KOPT-K1 (cell line): ENCODE measurements around the gene PPP3CA.
"Not testable (repeated sequence)": the region's sequence is repeated elsewhere in the genome, so short reads cannot be mapped to it uniquely, and the experiment has no call there.

Experiments used
- H3K27ac ChIP-seq: fragments of 200-600 bp; sonication (generic); 2 replicates; pipeline ENCODE4 v1.5.1; 2016; ENCODE audit warnings: antibody characterized with exemption, mild to moderate bottlenecking, low read depth, low read length; ENCODE audit not compliant: poor library complexity, severe bottlenecking
- H3K36me3 ChIP-seq: fragments of 200-600 bp; sonication (generic); 2 replicates; pipeline ENCODE4 v1.5.1; 2017; ENCODE audit warnings: antibody characterized with exemption, mild to moderate bottlenecking, low read length, moderate library complexity; ENCODE audit not compliant: insufficient read depth
- H3K9me3 ChIP-seq: fragments of 200-600 bp; sonication (generic); 2 replicates; pipeline ENCODE4 v1.5.1; 2017; ENCODE audit warnings: antibody characterized with exemption, low read length, mild to moderate bottlenecking; ENCODE audit not compliant: insufficient read depth, poor library complexity, severe bottlenecking

PPP3CA gene

DNA sequence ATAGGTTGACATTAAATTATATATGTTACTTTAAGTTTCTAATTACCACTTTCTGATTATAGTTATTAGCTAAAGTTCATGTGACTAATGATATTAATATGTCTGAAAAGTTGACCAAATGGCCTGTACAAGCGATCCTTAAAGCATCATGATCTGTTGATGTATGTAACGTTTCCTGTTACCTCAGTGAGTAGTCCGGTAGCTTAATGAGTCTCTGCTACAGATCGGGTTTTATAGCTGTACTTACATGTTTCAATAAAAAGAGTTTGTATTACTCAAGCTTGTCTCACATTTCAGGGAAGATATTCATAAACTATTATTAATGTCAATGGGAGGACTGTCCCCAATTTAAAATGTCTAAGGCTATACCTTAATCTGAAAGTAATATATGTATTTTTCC lies 246.3 kb downstream of the PPP3CA start:
- no peak overlapping the region for H3K27ac ChIP-seq
- H3K36me3 ChIP-seq, result no peaks in the 10 kb centered on the region; the same call in 1 of the 2 replicates
- no peaks in the 10 kb centered on the region for H3K9me3 ChIP-seq

DNA sequence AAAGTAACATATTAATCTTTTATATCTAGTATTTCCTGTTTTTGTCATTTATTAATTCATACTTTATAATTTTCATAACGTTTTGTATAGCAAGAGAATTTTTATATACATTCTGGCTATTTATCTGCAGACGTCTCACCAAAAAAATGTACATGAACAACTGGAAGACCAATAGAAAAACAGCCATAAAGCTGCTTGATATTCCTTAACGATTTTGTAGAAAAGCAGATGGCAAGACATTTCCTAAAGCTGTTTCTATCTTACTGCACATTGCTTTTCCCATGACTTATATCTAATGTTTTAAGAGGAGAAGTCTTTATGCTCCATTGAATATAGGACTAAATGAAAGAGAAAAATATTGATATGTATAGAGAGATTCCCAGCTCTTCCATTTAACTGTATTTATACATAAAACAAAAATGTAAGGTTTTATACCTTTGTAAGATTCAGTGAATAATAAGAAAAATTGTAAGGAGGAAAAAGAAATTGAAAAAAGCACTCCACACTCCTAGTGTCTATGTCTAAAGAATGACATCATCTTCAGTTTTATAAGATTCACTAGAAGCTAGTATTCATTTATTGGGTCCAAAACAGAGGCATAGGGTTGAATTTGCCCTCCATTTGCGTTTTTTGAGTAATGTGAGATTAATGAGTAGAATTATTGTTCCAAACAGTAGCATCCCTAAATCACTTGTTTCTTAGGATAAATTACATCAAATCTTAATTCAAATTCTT lies 248.5 kb downstream of the PPP3CA start:
- no peak overlapping the region for H3K27ac ChIP-seq
- H3K36me3 ChIP-seq, result no peaks in the 10 kb centered on the region; the same call in 1 of the 2 replicates
- H3K9me3 ChIP-seq, result no peaks in the 10 kb centered on the region

DNA sequence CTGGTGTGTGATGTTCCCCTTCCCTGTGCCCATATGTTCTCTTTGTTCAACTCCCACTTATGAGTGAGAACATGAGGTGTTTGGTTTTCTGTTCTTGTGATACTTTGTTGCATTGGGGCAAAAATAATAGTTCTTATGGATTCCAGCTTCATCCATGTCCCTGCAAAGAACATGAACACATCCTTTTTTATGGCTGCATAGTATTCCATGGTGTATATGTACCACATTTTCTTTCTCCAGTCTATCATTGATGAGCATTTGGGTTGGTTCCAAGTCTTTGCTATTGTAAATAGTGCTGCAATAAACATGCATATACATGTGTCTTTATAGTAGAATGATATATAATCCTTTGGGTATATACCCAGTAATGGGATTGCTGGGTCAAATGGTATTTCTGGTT lies 254.7 kb downstream of the PPP3CA start:
- not testable (repeated sequence) for H3K9me3 ChIP-seq, H3K36me3 ChIP-seq, H3K27ac ChIP-seq

DNA sequence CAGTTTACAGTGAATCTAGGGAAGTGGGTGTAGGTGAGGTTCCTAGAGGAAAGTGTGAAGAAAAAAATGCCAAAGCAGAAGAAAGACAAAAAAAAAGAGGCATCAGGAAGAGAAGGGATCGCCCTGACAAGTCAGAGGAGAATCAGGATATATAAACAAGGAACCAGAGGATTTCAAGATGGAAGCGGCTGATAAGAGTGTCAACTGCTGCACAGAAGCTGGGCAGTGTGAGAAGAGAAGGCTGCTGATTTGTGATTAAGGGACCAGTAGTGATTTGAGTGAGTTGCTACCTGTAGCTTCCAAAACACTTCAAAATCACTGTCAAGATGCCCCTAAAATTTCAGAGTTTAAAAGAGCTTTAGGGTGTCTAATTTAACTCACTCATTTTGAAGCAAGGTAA lies 258.2 kb downstream of the PPP3CA start:
- H3K27ac ChIP-seq, result no peak overlapping the region
- H3K9me3 ChIP-seq, result no peaks in the 10 kb centered on the region
- H3K36me3 ChIP-seq, result no peaks in the 10 kb centered on the region

DNA sequence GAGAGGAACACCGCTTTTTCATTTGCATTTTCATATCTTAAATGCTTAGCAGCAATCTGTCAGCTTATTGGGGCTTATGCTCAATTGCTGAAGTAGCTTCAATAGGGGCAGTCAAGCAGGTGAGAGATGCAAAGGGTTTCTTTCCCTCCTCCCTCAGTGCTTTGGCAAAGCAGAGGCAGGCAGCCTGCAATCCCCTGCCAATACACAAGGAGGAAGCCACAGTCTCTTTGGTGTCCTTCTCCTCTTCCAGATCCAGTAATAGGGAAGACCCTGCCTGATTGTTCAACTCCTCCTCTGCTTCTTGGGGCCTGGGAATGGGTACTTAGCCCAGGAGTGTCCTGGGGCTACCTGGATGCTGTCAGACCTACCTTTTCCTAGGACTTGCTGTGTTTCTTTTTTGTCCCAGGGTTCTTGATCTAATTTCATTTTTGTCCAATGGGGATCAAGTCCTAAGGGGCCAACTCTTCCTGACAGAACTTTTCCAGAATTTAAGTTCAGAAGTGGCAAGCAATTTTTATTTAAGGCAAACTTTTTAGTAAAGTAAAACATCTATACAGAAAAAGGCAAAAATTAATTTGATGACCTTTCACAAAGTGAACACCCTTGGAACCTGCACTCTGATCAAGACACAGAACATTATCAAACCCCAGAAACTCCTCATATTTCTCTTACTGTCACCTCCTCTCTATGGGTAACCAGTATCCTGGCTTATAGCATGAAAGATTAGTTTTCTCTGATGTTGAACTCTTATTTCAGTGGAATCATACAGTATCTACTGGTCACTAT lies 260.3 kb downstream of the PPP3CA start:
- H3K9me3 ChIP-seq, result no peaks in the 10 kb centered on the region

DNA sequence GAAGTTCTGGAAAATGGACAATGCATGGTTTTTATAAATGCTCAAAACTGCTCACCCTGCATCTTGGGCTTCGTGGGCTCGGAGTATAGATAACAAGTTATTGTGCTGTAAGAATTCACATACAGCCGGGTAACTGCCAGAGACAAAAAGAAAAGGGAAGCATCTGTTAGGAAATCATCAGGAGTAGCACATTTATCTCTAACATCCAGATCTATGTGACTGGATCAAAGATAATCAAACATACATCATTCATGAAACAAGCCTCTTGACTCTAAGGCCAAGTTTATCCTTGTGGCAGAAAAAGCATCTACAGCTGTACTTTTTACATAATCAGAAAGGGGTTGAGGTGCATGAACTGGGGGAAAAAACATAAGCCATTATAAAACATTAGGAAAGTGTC lies 264.2 kb downstream of the PPP3CA start:
- Histone ChIP-seq H3K9me3 (no peaks in the 10 kb centered on the region), H3K36me3 (no peaks in the 10 kb centered on the region), H3K27ac (no peak overlapping the region)

More for the DNA sequence above, 260.3 kb downstream of the PPP3CA start:
- H3K27ac ChIP-seq, result no peak overlapping the region
- H3K36me3 ChIP-seq, result no peaks in the 10 kb centered on the region

DNA sequence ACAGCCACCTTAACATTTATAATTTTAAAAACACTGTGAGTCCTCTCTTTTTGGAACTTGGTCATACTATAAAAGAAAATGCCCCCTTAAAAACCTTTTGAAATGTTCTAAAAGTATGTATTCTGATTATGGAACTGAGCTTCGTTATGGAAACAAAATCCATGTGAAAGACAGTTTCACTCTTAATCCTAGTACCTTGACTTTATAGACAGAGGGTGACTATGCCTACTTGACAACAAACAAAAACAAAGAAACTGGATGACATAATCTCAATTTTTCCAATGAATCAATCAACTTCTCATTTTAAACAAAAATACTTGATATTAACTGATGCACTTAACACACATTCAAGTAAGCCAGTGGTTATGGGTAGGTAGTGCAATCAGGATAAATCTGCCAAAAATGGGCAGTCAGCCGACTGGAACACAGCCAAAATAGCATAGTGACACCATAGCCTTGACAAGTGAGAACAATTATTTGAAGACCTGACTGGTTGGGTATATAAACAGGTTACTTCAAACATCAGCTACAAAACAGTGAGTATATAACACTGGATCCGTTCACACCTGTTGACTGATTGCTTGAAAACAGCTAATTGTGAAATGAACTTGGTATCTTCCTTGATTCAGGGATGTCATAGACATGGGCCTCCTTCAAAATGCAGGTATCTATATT lies 265.5 kb downstream of the PPP3CA start:
- H3K36me3 ChIP-seq, result no peaks in the 10 kb centered on the region

DNA sequence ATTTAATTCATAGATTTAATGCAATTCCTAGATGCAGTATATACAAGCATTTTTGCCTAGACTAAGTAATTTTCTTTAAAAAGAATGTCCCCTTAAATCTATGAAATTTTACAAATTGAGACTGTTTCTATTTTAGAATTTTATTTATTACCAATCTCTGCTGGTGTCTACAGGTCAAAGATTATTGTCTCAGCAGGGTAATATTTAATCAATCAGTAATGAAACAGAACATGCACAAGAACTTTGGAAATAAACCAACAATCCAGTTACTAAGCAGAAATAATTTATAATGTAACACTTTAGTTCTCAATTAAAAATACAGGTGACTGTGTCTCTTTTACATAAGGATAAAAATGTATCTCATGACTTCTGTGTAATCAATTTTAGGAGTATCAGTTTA lies 266.2 kb downstream of the PPP3CA start:
- Histone ChIP-seq H3K27ac (no peak overlapping the region), H3K36me3 (no peaks in the 10 kb centered on the region), H3K9me3 (no peaks in the 10 kb centered on the region)

More for the DNA sequence above, 265.5 kb downstream of the PPP3CA start:
- Histone ChIP-seq H3K9me3 (no peaks in the 10 kb centered on the region), H3K27ac (no peak overlapping the region)

DNA sequence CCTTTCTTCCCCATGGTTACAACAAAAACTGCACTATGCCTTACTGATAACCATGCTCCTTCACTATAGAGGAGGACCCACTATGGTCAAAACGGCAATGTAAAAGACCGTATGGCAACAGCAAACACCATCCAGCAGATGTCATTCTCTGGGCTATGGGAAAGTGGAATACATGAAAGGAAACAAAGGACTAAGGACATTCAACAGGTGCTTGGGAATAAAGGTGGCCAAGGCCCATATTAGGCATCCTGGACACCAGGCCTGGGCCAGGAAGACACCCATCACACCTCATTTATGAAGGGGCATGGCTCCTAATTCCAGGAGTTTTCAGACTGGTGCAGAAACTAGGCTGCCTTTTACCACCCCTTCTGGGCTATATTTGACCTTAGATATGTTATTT lies 268.4 kb downstream of the PPP3CA start:
- Histone ChIP-seq H3K27ac (no peak overlapping the region), H3K36me3 (no peaks in the 10 kb centered on the region), H3K9me3 (no peaks in the 10 kb centered on the region)

DNA sequence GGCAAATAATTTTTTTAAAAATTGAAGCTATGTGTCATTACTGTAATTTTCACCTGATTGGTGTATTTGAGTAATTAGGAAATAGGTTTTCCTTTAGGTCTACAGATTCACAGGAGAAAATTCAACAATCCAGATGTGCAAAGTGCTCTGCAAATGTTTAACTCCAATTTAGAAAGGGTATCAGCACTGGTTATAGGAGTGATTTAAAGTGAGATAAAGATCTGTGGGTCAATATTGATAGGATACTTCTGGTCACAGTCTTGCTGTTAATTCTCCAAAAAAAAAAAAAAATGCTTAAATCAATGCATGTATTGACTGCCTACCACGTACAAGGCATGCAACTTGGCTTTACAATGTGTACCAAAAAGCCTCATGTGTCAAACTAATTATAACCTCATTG lies 271.3 kb downstream of the PPP3CA start:
- Histone ChIP-seq H3K36me3 (no peaks in the 10 kb centered on the region), H3K27ac (no peak overlapping the region), H3K9me3 (no peaks in the 10 kb centered on the region)

DNA sequence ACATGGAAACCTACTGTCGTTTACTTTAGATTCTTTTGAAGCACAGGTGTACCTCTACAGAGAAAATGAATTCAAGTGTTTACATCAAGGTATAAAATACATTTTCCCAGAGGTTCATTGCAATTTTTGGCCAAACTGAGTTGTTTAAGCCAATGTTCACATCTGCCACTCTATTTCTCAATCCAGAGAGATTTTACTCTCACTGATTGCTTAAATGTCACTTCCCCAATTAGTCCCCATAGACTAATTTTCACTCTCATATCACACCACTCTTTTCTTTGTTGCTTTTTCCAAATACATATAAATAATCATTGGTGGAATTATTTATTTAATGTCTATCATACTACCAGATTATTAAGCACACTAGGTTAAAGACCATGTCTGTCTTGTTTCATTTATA lies 271.8 kb downstream of the PPP3CA start:
- no peak overlapping the region for H3K27ac ChIP-seq
- no peaks in the 10 kb centered on the region for H3K9me3 ChIP-seq
- H3K36me3 ChIP-seq, result no peaks in the 10 kb centered on the region

DNA sequence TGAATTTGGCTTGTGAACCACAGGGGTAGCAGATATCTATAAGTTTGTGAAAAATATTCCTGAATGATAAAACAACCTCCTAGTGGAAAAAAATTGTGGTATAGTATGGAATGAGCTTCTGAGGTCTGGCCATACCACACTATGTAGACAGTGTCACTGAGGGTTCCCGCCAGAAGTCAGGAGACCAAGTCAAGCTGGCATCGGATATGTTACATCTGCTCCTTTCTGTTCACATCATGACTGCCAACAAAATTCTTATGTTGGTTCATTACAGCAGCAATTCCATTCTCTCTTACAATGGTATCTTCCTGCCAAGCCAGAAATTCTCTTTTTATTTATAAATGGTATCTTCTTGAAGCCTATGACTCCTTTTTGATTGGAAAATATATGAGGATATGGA lies 273.0 kb downstream of the PPP3CA start:
- Histone ChIP-seq H3K36me3 (no peaks in the 10 kb centered on the region), H3K9me3 (no peaks in the 10 kb centered on the region), H3K27ac (no peak overlapping the region)

DNA sequence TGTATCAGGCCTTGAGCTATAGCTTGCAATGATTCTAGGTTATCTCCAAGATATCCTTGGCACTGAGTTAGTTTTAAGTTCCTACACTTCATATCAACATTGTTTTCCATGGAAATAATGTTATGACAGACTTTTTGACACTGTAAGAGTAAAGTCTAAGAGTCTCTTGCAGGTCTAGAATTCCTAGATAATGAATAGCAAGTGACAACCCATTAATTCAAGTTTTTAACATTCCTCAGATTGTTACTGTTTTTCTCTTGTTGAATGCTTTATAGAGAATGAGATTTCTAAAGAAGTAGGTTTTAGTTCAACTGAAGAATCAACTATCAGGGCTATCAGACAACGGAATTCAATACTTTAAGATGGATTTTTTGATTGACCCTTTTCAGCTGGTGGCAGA lies 276.1 kb downstream of the PPP3CA start:
- no peaks in the 10 kb centered on the region for H3K9me3 ChIP-seq

DNA sequence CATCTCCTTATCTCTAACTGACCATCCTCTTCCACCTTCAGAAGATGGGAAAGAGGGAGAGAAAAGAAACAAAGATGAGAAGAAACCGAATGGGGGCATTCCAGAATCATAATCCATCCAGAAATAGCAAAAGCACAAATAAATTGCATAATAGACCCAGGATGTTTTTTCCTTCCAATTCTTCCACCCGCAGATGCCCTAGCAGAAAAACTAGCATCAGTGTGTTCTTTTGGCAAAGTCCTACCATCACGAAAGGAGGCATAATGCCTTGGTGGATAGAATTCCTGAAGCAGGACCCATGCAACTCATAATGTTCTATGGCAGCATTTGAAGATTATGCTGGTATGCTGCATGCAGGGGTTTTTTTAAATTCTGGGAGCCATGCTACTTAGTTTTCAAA lies 279.2 kb downstream of the PPP3CA start:
- Histone ChIP-seq H3K36me3 (no peaks in the 10 kb centered on the region), H3K9me3 (no peaks in the 10 kb centered on the region), H3K27ac (no peak overlapping the region)

More for the DNA sequence above, 276.1 kb downstream of the PPP3CA start:
- H3K36me3 ChIP-seq, result no peaks in the 10 kb centered on the region
- H3K27ac ChIP-seq, result no peak overlapping the region

DNA sequence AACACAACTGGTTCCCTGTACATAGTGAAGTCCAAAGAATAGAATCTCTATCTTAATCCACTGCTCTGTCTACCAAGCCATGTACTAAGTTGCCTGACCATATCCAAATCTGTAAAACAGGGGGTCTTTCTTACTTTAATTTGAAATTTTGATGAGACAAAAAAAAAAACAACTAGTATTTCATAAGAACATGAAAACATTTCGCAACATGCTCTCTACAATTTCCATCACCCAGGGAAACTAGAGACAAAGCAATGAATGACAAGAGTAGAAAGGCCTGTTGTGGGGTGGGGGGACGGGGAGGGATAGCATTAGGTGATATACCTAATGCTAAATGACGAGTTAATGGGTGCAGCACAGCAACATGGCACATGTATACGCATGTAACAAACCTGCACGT lies 279.9 kb downstream of the PPP3CA start:
- Histone ChIP-seq H3K36me3 (no peaks in the 10 kb centered on the region), H3K9me3 (no peaks in the 10 kb centered on the region), H3K27ac (no peak overlapping the region)
